Colonic mucosa (tissue), 4 donors: ENCODE data around the gene INO80. TPM values are rescaled to one million over a fixed set of nuclear protein-coding genes. Genes with fewer than 3 reads are reported as not detected.

ENCODE experiments used
- DNase-seq: peaks from one replicate; pipeline ENCODE4 v3.0.0-alpha.2; 2020
- H3K27ac ChIP-seq: fragments of 200-600 bp; one replicate; pipeline ENCODE4 v1.8.0; 2021
- H3K27me3 ChIP-seq: fragments of 200-600 bp; one replicate; pipeline ENCODE4 v1.8.0; 2021
- H3K36me3 ChIP-seq: fragments of 200-600 bp; one replicate; pipeline ENCODE4 v1.8.0; 2021
- H3K4me1 ChIP-seq: fragments of 200-600 bp; one replicate; pipeline ENCODE4 v1.8.0; 2021; ENCODE audit warnings: mild to moderate bottlenecking
- H3K4me3 ChIP-seq: fragments of 200-600 bp; one replicate; pipeline ENCODE4 v1.8.0; 2021
- H3K9ac ChIP-seq, 2 donors: one replicate each; pipeline ENCODE4 v1.7.0; 2013; ENCODE audit warnings: control low read depth in 2 of 2, low read depth in 2 of 2, low read length in 2 of 2
- H3K9me3 ChIP-seq: fragments of 200-600 bp; one replicate; pipeline ENCODE4 v1.8.0; 2021
- CTCF ChIP-seq: fragments of 200-600 bp; IDR thresholded peaks from one replicate; pipeline ENCODE4 v1.8.0; 2022; ENCODE audit warnings: antibody characterized with exemption, mild to moderate bottlenecking
- intact Hi-C: fragments of 100-400 bp; cut with DNase I; formaldehyde crosslinking; loops from one replicate; pipeline ENCODE4 v1.14.1; 2022
- total RNA-seq, 2 donors: library from RNA; stranded (reverse); fragmentation: NEBNext Ultra II Directional in 1 of 2; extraction: Animal tissue kit (Norgen Biotek cat#: 25700) in 1 of 2; gene quantifications; one replicate each; pipeline ENCODE4 v1.2.1, GENCODE V29; 2021
- donor health status: healthy.
- donor health status: DM: no; HTN: no; CAD: no.
- donor health status: DM: no; HTN: no; CAD: no.

The INO80 gene
- total RNA-seq, 2 donors from 2014 or later, result 17.6 to 27.4 TPM

- no peak for TF ChIP-seq CTCF
- Histone ChIP-seq H3K27me3 (no peaks in the 10 kb centered on the region), H3K27ac (no peak overlapping the region), H3K36me3 (no peaks in the 10 kb centered on the region), H3K9me3 (no peaks in the 10 kb centered on the region), H3K9ac (no peak overlapping the region), H3K4me3 (no peak overlapping the region), H3K4me1 (no peaks in the 10 kb centered on the region)
- no peak for DNase-seq
- intact Hi-C loops, result loop anchor here (5.0 kb wide), 1 partner anchor 68 kb away; no protein-coding TSS in a partner anchor
Observed at GRCh38 chr15:41010345-41010744, 105.7 kb downstream of the INO80 start.

- H3K9me3 ChIP-seq, result no peaks in the 10 kb centered on the region
- no peak for TF ChIP-seq CTCF
- no peak overlapping the region for H3K9ac ChIP-seq
- intact Hi-C loops, result no loop called here
- H3K4me3 ChIP-seq, result no peak overlapping the region
- H3K36me3 ChIP-seq, result no peaks in the 10 kb centered on the region
- no peak overlapping the region for H3K27ac ChIP-seq
- H3K27me3 ChIP-seq, result no peaks in the 10 kb centered on the region
- H3K4me1 ChIP-seq, result no peaks in the 10 kb centered on the region
- no peak for DNase-seq
Observed at GRCh38 chr15:41006479-41006878, 109.6 kb downstream of the INO80 start.

GRCh38 chr15:41004490-41004889 is 111.6 kb downstream of the INO80 start:
- no peak overlapping the region for H3K4me3 ChIP-seq
- no peak for TF ChIP-seq CTCF
- no peak overlapping the region for H3K27ac ChIP-seq
- H3K36me3 ChIP-seq, result no peaks in the 10 kb centered on the region
- intact Hi-C loops, result no loop called here
- no peaks in the 10 kb centered on the region for H3K9me3 ChIP-seq
- H3K27me3 ChIP-seq, result no peaks in the 10 kb centered on the region
- no peaks in the 10 kb centered on the region for H3K4me1 ChIP-seq
- no peak for DNase-seq
- no peak overlapping the region for H3K9ac ChIP-seq

- Histone ChIP-seq H3K27ac (peak overlapping the region; percentile 50), H3K4me3 (no peak overlapping the region), H3K9ac (no peak overlapping the region), H3K9me3 (no peaks in the 10 kb centered on the region), H3K4me1 (no peaks in the 10 kb centered on the region), H3K27me3 (no peaks in the 10 kb centered on the region), H3K36me3 (no peaks in the 10 kb centered on the region)
- DNase-seq, result peak; percentile 76
- no peak for TF ChIP-seq CTCF
- intact Hi-C loops, result no loop called here
Observed at GRCh38 chr15:41001524-41002214, 114.4 kb downstream of the INO80 start.

GRCh38 chr15:40999190-40999589 is 116.9 kb downstream of the INO80 start:
- no peak for DNase-seq
- no peak for TF ChIP-seq CTCF
- Histone ChIP-seq H3K27ac (no peak overlapping the region), H3K36me3 (peaks cover 7% of the 10 kb centered on the region), H3K9me3 (no peaks in the 10 kb centered on the region), H3K4me3 (no peak overlapping the region), H3K27me3 (no peaks in the 10 kb centered on the region), H3K9ac (no peak overlapping the region), H3K4me1 (no peaks in the 10 kb centered on the region)
- intact Hi-C loops, result no loop called here
